MM.1S (cell line): ENCODE measurements around the gene TRIM72.

Experiments used
- EZH2 ChIP-seq: fragments of 300-600 bp; sonication (generic); optimal IDR thresholded peaks from 2 replicates; pipeline ENCODE3; 2017; ENCODE audit warnings: low read depth, mild to moderate bottlenecking, antibody characterized with exemption, low read length, mixed read lengths
- EZH2phosphoT487 ChIP-seq: fragments of 300-600 bp; sonication (generic); IDR thresholded peaks from 2 replicates; pipeline ENCODE4 v1.6.1; 2018; ENCODE audit warnings: antibody characterized with exemption, low read length
- TF ChIP-seq, protein P1 (sequence below): fragments of 300-600 bp; sonication (generic); IDR thresholded peaks from 2 replicates; pipeline ENCODE4 v1.5.1; 2016; ENCODE audit warnings: antibody characterized with exemption, low read length, mixed read lengths

GRCh38 chr16:31185339-31185738 lies 28.6 kb upstream of the TRIM72 start:
- TF ChIP-seq, protein P1, sequence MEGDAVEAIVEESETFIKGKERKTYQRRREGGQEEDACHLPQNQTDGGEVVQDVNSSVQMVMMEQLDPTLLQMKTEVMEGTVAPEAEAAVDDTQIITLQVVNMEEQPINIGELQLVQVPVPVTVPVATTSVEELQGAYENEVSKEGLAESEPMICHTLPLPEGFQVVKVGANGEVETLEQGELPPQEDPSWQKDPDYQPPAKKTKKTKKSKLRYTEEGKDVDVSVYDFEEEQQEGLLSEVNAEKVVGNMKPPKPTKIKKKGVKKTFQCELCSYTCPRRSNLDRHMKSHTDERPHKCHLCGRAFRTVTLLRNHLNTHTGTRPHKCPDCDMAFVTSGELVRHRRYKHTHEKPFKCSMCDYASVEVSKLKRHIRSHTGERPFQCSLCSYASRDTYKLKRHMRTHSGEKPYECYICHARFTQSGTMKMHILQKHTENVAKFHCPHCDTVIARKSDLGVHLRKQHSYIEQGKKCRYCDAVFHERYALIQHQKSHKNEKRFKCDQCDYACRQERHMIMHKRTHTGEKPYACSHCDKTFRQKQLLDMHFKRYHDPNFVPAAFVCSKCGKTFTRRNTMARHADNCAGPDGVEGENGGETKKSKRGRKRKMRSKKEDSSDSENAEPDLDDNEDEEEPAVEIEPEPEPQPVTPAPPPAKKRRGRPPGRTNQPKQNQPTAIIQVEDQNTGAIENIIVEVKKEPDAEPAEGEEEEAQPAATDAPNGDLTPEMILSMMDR = no peak
- TF ChIP-seq EZH2 (no peak), EZH2phosphoT487 (no peak)
